HepG2 (cell line): ENCODE measurements around the gene ELP5. TPM values are rescaled to one million over a fixed set of nuclear protein-coding genes. Genes with fewer than 3 reads are reported as not detected.
A peak's percentile ranks its signal among the peaks of the same experiment; 100 is the strongest.

Experiments
- ADNP ChIP-seq: sonication (generic); formaldehyde crosslinking; IDR thresholded peaks from 2 replicates; pipeline ENCODE4 v1.4.0; 2020; ENCODE audit warnings: missing genetic modification reagents
- FIP1L1 ChIP-seq: fragments of 200-400 bp; formaldehyde crosslinking; IDR thresholded peaks from 2 replicates; pipeline ENCODE4 v1.6.1; 2018; ENCODE audit warnings: low read depth, mild to moderate bottlenecking, low read length, moderate library complexity, borderline replicate concordance; ENCODE audit not compliant: insufficient read depth
- MED1 ChIP-seq: sonication (generic); formaldehyde crosslinking; IDR thresholded peaks from 2 replicates; pipeline ENCODE4 v1.4.0; 2020; ENCODE audit warnings: missing genetic modification reagents
- NR2F2 ChIP-seq: IDR thresholded peaks from 2 replicates; pipeline ENCODE4 v1.6.1; 2012; ENCODE audit warnings: low read depth, inconsistent platforms, borderline replicate concordance
- NR2F6 ChIP-seq, 2 experiments: IDR thresholded peaks; 2 replicates each; pipeline ENCODE4 v1.6.1; 2016; ENCODE audit warnings: antibody characterized with exemption in 1 of 2, mild to moderate bottlenecking in 1 of 2
- POGZ ChIP-seq: sonication (generic); formaldehyde crosslinking; IDR thresholded peaks from 2 replicates; pipeline ENCODE4 v1.4.0; 2020; ENCODE audit warnings: mild to moderate bottlenecking, missing genetic modification reagents
- RFXAP ChIP-seq: sonication (generic); formaldehyde crosslinking; IDR thresholded peaks from 2 replicates; pipeline ENCODE4 v1.4.0; 2020; ENCODE audit warnings: missing genetic modification reagents, borderline replicate concordance
- ZFP90 ChIP-seq: sonication (generic); formaldehyde crosslinking; IDR thresholded peaks from 2 replicates; pipeline ENCODE4 v1.8.0; 2022; ENCODE audit warnings: missing genetic modification reagents, mild to moderate bottlenecking, inconsistent platforms, borderline replicate concordance
- ZNF124 ChIP-seq: sonication (generic); formaldehyde crosslinking; IDR thresholded peaks from 2 replicates; pipeline ENCODE4 v1.4.0; 2020; ENCODE audit warnings: missing genetic modification reagents
- ZNF232 ChIP-seq: sonication (generic); formaldehyde crosslinking; IDR thresholded peaks from 2 replicates; pipeline ENCODE4 v1.4.0; 2020; ENCODE audit warnings: missing genetic modification reagents, borderline replicate concordance
- ZNF577 ChIP-seq: sonication (generic); formaldehyde crosslinking; IDR thresholded peaks from 2 replicates; pipeline ENCODE4 v1.4.0; 2020; ENCODE audit warnings: mild to moderate bottlenecking, low read depth, missing genetic modification reagents, borderline replicate concordance
- polyA plus RNA-seq, 8 experiments: library from polyadenylated mRNA; depleted of rRNA in 3 of 8; stranded (reverse) in 7 of 8; unstranded in 1 of 8; fragments of >200 nt; fragmentation: Illumina TruSeq in 4 of 8; extraction: Trizol in 4 of 8; gene quantifications; 2 replicates each; pipeline versions ENCODE4 v1.2.1 to v1.2.3, GENCODE V29; 2011 to 2016; ENCODE audit warnings: low read depth in 4 of 8, missing spikeins in 1 of 8, mixed read lengths in 1 of 8; ENCODE audit not compliant: insufficient read depth in 1 of 8
- total RNA-seq, 5 experiments: library from RNA; depleted of rRNA; stranded (reverse); fragments of >200 nt; fragmentation: Illumina TruSeq; extraction: Trizol; gene quantifications; 2 replicates each; pipeline ENCODE4 v1.2.3, GENCODE V29; 2016; ENCODE audit warnings: low read depth in 1 of 5
- TF ChIP-seq, protein P1 (sequence below): sonication (generic); formaldehyde crosslinking; IDR thresholded peaks from 2 replicates; pipeline ENCODE4 v1.4.0; 2020; ENCODE audit warnings: missing genetic modification reagents
- TF ChIP-seq, protein P2 (sequence below): fragments of 450-650 bp; IDR thresholded peaks from 2 replicates; pipeline ENCODE4 v1.6.1; 2016
- TF ChIP-seq, protein P3 (sequence below): sonication (generic); formaldehyde crosslinking; IDR thresholded peaks from 2 replicates; pipeline ENCODE4 v1.4.0; 2020; ENCODE audit warnings: missing genetic modification reagents
- TF ChIP-seq, protein P4 (sequence below): sonication (generic); formaldehyde crosslinking; IDR thresholded peaks from 2 replicates; pipeline ENCODE4 v1.4.0; 2020; ENCODE audit warnings: missing genetic modification reagents, borderline replicate concordance
- TF ChIP-seq, protein P5 (sequence below): sonication (generic); formaldehyde crosslinking; IDR thresholded peaks from 2 replicates; pipeline ENCODE4 v1.5.1; 2020; ENCODE audit warnings: mild to moderate bottlenecking, moderate library complexity, missing genetic modification reagents

ELP5 gene
- total and polyA plus RNA-seq, 2 of the 13 experiments (the other 11 are each of a cell fraction or from before 2014, with no cell fraction given): 67.6 to 69.8 TPM

DNA sequence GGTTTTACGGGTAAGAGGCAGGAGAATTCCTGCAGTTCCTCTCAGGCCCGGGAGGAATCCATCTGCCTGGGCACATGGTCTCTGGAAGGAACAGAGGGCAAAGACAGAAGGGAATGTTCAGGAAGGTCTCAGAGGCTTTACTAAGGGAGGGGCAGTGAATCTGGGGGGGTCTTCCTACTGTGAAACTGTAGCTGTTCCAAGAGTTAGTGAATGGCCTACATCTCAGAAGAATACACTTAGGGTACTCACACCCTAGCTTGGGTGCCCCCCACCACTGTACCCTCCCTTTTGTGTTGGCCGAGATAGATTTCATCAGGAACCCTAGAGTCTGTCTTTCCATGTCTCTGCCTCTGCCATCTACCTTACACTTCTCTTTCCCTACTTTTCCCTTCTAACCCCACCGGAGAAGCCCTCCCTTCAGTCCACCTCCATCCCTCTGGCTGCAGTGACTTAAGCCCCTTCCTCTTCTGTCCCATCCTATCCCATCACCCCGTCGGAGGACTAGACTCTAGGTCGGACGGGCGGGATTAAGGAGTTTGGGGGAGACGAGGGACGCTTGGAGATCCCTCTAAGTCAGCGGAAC is 32.7 kb upstream of the ELP5 start (continued):
- 0 out of 2 replicates have a peak, but pooled peaks have one; percentile 37 for TF ChIP-seq ZNF124
- 0 out of 2 replicates have a peak, but pooled peaks have one; percentile 6 for TF ChIP-seq FIP1L1
- peak; percentile 39; the same call in 1 of the 2 replicates for TF ChIP-seq MED1 (CRISPR knock-in tag)
- TF ChIP-seq NR2F6 (IDR thresholded peaks at IDR 0.05): no peak
- TF ChIP-seq NR2F6 (CRISPR knock-in tag; IDR thresholded peaks at IDR 0.05): no peak
- TF ChIP-seq, protein P1, sequence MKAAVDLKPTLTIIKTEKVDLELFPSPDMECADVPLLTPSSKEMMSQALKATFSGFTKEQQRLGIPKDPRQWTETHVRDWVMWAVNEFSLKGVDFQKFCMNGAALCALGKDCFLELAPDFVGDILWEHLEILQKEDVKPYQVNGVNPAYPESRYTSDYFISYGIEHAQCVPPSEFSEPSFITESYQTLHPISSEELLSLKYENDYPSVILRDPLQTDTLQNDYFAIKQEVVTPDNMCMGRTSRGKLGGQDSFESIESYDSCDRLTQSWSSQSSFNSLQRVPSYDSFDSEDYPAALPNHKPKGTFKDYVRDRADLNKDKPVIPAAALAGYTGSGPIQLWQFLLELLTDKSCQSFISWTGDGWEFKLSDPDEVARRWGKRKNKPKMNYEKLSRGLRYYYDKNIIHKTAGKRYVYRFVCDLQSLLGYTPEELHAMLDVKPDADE (CRISPR knock-in tag): peak; percentile 45; the same call in 1 of the 2 replicates
- TF ChIP-seq POGZ (CRISPR knock-in tag): no peak
- no peak for TF ChIP-seq ADNP (CRISPR knock-in tag)
- TF ChIP-seq, protein P2, sequence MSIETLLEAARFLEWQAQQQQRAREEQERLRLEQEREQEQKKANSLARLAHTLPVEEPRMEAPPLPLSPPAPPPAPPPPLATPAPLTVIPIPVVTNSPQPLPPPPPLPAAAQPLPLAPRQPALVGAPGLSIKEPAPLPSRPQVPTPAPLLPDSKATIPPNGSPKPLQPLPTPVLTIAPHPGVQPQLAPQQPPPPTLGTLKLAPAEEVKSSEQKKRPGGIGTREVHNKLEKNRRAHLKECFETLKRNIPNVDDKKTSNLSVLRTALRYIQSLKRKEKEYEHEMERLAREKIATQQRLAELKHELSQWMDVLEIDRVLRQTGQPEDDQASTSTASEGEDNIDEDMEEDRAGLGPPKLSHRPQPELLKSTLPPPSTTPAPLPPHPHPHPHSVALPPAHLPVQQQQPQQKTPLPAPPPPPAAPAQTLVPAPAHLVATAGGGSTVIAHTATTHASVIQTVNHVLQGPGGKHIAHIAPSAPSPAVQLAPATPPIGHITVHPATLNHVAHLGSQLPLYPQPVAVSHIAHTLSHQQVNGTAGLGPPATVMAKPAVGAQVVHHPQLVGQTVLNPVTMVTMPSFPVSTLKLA: no peak
- 0 out of 2 replicates have a peak, but pooled peaks have one; percentile 60 for TF ChIP-seq ZNF232 (CRISPR knock-in tag)
- TF ChIP-seq ZFP90 (CRISPR knock-in tag): 0 out of 2 replicates have a peak, but pooled peaks have one; percentile 63
- TF ChIP-seq NR2F2: peak; percentile 10; the same call in 1 of the 2 replicates
- TF ChIP-seq, protein P3, sequence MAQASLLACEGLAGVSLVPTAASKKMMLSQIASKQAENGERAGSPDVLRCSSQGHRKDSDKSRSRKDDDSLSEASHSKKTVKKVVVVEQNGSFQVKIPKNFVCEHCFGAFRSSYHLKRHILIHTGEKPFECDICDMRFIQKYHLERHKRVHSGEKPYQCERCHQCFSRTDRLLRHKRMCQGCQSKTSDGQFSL (CRISPR knock-in tag): 0 out of 2 replicates have a peak, but pooled peaks have one; percentile 43
- TF ChIP-seq RFXAP: 0 out of 2 replicates have a peak, but pooled peaks have one; percentile 45
- TF ChIP-seq, protein P4, sequence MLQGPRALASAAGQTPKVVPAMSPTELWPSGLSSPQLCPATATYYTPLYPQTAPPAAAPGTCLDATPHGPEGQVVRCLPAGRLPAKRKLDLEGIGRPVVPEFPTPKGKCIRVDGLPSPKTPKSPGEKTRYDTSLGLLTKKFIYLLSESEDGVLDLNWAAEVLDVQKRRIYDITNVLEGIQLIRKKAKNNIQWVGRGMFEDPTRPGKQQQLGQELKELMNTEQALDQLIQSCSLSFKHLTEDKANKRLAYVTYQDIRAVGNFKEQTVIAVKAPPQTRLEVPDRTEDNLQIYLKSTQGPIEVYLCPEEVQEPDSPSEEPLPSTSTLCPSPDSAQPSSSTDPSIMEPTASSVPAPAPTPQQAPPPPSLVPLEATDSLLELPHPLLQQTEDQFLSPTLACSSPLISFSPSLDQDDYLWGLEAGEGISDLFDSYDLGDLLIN (CRISPR knock-in tag): no peak
- no peak for TF ChIP-seq ZNF577 (CRISPR knock-in tag)
- TF ChIP-seq, protein P5, sequence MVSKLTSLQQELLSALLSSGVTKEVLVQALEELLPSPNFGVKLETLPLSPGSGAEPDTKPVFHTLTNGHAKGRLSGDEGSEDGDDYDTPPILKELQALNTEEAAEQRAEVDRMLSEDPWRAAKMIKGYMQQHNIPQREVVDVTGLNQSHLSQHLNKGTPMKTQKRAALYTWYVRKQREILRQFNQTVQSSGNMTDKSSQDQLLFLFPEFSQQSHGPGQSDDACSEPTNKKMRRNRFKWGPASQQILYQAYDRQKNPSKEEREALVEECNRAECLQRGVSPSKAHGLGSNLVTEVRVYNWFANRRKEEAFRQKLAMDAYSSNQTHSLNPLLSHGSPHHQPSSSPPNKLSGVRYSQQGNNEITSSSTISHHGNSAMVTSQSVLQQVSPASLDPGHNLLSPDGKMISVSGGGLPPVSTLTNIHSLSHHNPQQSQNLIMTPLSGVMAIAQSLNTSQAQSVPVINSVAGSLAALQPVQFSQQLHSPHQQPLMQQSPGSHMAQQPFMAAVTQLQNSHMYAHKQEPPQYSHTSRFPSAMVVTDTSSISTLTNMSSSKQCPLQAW (CRISPR knock-in tag): 0 out of 2 replicates have a peak, but pooled peaks have one; percentile 15
